ENCODE data around the gene FER.

FER gene

DNA sequence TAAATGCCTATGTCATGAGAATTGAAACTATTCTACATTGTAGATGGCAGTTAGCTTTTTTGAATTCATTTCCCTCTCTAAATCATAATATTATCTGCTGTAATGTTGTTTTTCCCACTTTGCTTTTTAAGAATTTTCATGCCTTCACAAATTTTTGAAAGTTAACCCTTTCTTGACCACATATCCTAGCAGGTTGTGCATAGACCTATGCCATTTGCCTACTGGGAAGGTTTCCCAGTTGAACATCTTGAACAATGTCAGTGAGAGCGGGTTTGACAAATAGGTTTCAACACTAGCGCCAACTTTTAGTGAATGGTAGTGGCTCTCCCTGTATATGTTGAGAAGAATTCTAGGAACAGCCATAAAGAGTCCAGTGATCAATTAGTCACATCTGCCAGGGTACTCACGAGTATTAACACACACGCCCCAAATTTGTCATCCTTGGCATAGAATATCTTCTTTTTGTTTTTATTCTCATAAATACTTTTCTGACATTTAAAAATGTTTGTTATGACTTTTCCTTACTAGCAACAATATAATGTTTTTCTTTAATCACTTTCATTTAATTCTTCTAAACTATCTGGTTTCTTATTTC, 354.5 kb downstream of the FER start:
- DNase-seq (ENCODE audit: low read depth, low spot score): no peak
- H3K4me3 ChIP-seq (ENCODE audit: low read depth, low read length): no peak overlapping the region
- TF ChIP-seq, protein P1, sequence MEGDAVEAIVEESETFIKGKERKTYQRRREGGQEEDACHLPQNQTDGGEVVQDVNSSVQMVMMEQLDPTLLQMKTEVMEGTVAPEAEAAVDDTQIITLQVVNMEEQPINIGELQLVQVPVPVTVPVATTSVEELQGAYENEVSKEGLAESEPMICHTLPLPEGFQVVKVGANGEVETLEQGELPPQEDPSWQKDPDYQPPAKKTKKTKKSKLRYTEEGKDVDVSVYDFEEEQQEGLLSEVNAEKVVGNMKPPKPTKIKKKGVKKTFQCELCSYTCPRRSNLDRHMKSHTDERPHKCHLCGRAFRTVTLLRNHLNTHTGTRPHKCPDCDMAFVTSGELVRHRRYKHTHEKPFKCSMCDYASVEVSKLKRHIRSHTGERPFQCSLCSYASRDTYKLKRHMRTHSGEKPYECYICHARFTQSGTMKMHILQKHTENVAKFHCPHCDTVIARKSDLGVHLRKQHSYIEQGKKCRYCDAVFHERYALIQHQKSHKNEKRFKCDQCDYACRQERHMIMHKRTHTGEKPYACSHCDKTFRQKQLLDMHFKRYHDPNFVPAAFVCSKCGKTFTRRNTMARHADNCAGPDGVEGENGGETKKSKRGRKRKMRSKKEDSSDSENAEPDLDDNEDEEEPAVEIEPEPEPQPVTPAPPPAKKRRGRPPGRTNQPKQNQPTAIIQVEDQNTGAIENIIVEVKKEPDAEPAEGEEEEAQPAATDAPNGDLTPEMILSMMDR (IDR thresholded peaks at IDR 0.05; ENCODE audit: insufficient read depth, low read length, missing control alignments): no peak
- ChIA-PET CTCF (no interaction called here), POLR2A (no interaction called here)

DNA sequence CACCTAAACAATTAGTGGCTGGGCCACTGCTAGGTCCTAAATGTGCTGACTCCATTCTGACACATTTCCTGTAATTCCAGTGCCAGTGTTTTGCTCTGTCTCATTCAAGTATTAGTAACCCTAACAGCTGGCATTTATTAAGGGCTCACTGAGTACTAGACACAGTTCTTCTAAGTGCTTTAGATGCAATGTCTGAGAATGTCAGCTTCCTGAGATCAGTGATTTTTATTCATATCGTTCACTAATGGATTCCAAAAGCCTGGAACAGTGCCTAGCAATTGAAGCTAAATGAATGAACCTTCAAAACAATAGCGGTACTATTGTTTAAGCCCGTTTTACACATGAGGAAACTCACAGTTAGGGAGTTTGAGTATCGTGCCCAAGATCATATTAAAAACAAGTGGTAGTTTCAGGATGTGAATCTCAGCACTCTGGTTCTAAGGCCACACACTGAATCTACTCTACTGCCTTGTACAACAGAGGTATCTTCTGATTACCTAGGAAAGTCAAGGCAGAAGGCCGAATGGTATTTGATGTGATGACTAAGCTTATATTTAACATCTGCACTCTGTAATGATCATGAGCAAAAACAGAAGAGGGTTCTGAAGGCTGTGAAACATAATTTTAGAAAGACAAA, 358.1 kb downstream of the FER start:
- DNase-seq (ENCODE audit: low read depth, low spot score): peak; percentile 73
- POLR2A ChIA-PET: interaction anchor here (0.6 kb wide), 1 partner anchor 304 kb away, joined by 6 read pairs; the partner anchor contains the start of gene PJA2
- CTCF ChIA-PET: no interaction called here
- TF ChIP-seq, protein P1 (IDR thresholded peaks at IDR 0.05; ENCODE audit: insufficient read depth, low read length, missing control alignments): no peak
- peak overlapping the region; percentile 30 for H3K4me3 ChIP-seq (ENCODE audit: low read depth, low read length)

DNA sequence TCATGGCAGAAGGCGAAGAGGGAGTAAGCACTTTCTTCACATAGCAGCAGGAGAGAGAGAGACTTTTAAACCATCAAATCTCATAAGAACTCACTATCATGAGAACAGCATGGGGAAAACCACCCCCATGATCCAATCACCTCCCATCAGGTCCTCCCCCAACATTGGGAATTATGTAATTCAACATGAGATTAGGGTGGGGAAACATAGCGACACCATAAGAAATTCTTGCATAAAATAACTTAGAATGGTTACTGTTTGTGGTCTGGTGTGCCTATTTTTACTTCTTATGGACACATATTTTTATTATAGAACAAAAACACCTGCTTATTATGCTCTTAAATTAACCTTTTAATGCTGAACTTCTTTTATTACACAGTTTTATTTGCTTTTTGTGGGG, 364.0 kb downstream of the FER start:
- ChIA-PET CTCF (no interaction called here), POLR2A (no interaction called here)
- H3K4me3 ChIP-seq (ENCODE audit: low read depth, low read length): no peak overlapping the region
- TF ChIP-seq, protein P1 (IDR thresholded peaks at IDR 0.05; ENCODE audit: insufficient read depth, low read length, missing control alignments): no peak
- no peak for DNase-seq (ENCODE audit: low read depth, low spot score)

DNA sequence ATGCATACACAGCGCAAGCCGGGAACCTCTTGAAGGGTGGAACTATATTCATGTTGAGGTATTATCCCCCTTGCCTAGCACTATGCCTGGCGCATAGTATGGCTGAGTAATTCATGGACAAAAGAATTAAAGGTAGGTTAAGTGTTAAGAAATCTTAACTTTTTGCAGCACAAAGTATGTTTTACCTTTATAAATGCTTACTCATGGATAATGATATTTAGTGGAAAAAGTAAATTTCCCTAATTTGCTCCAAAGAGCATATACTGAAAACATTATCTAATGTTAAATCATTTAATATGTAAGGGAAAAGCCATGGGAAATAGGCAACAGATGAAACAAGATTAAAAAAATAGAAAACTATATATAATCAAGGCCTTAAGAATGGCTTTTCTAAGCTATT, 365.9 kb downstream of the FER start:
- CTCF ChIA-PET: no interaction called here

DNA sequence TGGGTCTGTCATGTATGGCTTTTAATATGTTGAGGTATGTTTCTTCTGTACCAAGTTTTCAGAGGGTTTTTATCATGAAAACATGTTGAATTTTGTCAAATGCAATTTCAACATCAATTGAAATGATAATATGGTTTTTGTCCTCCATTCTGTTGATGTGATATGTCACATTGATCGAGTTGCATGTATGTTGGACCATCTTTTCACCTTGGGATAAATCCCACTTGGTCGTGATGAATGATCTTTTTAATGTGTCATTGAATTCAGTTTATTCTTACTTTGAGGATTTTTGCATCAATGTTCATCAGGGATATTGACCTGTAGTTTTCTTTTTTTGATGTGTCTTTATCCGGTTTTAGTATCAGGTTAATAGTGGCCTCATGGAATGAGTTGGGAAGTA, 373.5 kb downstream of the FER start:
- H3K4me3 ChIP-seq (ENCODE audit: low read depth, low read length): no peak overlapping the region
- TF ChIP-seq, protein P1 (IDR thresholded peaks at IDR 0.05; ENCODE audit: insufficient read depth, low read length, missing control alignments): no peak
- ChIA-PET CTCF (no interaction called here), POLR2A (no interaction called here)
- DNase-seq (ENCODE audit: low read depth, low spot score): no peak

More for the DNA sequence above, 365.9 kb downstream of the FER start:
- POLR2A ChIA-PET: no interaction called here
- H3K4me3 ChIP-seq (ENCODE audit: low read depth, low read length): no peak overlapping the region
- no peak for DNase-seq (ENCODE audit: low read depth, low spot score)
- TF ChIP-seq, protein P1 (IDR thresholded peaks at IDR 0.05; ENCODE audit: insufficient read depth, low read length, missing control alignments): no peak

DNA sequence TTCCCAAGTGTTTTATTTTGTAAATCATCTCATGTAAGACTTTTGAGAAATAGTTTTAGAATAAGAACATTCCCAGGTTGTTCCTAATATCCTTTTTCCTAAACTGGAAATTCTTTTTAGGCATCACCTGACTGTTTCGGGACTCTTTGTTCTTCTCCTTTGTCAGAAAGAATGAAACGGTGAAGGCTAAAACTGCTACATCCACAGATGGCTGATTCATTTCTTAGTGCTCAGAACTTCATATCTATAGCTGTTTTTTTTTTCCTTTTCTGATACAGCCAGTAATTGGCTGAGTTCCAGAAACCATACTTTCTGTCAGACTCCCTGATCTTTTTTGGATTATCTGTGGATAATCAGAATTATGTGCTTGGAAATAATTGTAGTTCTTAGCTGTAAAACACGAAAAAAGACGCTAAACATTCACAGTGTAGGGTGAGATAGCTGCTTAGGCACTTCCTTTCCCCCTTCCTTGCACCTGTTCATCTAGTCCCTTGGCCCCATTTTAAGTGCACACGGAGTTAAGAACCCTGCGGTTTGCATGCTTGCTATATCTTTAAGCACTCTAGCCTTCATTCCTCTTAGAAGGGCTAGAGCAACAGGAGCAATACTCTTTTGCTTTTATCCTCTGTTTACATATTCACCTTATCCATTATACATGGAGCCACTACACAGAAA, 378.2 kb downstream of the FER start:
- DNase-seq (ENCODE audit: low read depth, low spot score): no peak
- TF ChIP-seq, protein P1 (IDR thresholded peaks at IDR 0.05; ENCODE audit: insufficient read depth, low read length, missing control alignments): no peak
- H3K4me3 ChIP-seq (ENCODE audit: low read depth, low read length): no peak overlapping the region
- POLR2A ChIA-PET: no interaction called here
- CTCF ChIA-PET: no interaction called here
